ENCODE results near the gene PTGIS. TPM values are rescaled to one million over a fixed set of nuclear protein-coding genes. Genes with fewer than 3 reads are reported as not detected.

PTGIS gene
- total RNA-seq, 1 donor = 2.2 TPM

GRCh38 chr20:49601153-49601924, 33.4 kb upstream of the PTGIS start:
- DNase-seq (ENCODE audit: low read depth) = no peak
- TF ChIP-seq CTCF (IDR thresholded peaks at IDR 0.05; ENCODE audit: insufficient read depth, low read depth, low read length) = no peak
- no peak overlapping the region for H3K4me3 ChIP-seq (ENCODE audit: low read depth, low read length)

DNA sequence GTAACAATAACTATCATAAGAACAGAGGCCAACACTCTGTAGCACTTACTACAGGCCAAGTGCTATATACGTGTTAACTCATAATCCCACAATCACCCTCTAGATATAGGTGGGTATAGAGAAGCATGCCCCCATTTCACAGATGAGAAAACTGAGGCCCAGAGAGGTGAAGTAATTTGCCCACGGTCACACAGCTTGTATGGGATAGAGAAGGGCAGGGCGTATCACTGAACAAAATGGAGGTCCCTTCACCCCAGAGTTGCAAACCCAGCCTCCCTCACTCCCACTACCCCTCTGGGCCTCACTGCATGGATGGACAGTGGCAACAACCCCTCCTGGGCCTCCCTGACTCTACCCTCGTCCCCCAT, 31.8 kb upstream of the PTGIS start:
- TF ChIP-seq CTCF (IDR thresholded peaks at IDR 0.05; ENCODE audit: insufficient read depth, low read depth, low read length) = no peak
- no peak overlapping the region for H3K4me3 ChIP-seq (ENCODE audit: low read depth, low read length)
- no peak for DNase-seq (ENCODE audit: low read depth)

- H3K4me3 ChIP-seq (ENCODE audit: low read depth, low read length) = no peak overlapping the region
- no peak for TF ChIP-seq CTCF (IDR thresholded peaks at IDR 0.05; ENCODE audit: insufficient read depth, low read depth, low read length)
- DNase-seq (ENCODE audit: low read depth) = no peak
Observed at GRCh38 chr20:49597825-49598395, 30.0 kb upstream of the PTGIS start.

GRCh38 chr20:49595811-49596561, 28.0 kb upstream of the PTGIS start:
- TF ChIP-seq CTCF (IDR thresholded peaks at IDR 0.05; ENCODE audit: insufficient read depth, low read depth, low read length) = no peak
- DNase-seq (ENCODE audit: low read depth) = no peak
- no peak overlapping the region for H3K4me3 ChIP-seq (ENCODE audit: low read depth, low read length)

- TF ChIP-seq CTCF (IDR thresholded peaks at IDR 0.05; ENCODE audit: insufficient read depth, low read depth, low read length) = no peak
- H3K4me3 ChIP-seq (ENCODE audit: low read depth, low read length) = no peak overlapping the region
- no peak for DNase-seq (ENCODE audit: low read depth)
Observed at GRCh38 chr20:49595346-49595745, 27.4 kb upstream of the PTGIS start.

- DNase-seq (ENCODE audit: low read depth) = no peak
- no peak for TF ChIP-seq CTCF (IDR thresholded peaks at IDR 0.05; ENCODE audit: insufficient read depth, low read depth, low read length)
- no peak overlapping the region for H3K4me3 ChIP-seq (ENCODE audit: low read depth, low read length)
Observed at GRCh38 chr20:49594931-49595315, 27.0 kb upstream of the PTGIS start.

Data from fibroblast of villous mesenchyme (primary cell).